Breast epithelium (tissue), 3 donors: ENCODE data around the gene CFAP100.

ENCODE experiments used
- POLR2A ChIP-seq: fragments of 450-650 bp; IDR thresholded peaks from one replicate; pipeline ENCODE4 v1.6.1; 2016; ENCODE audit warnings: antibody characterized with exemption, mild to moderate bottlenecking, moderate library complexity
- POLR2AphosphoS5 ChIP-seq, 3 donors: sonication (generic); formaldehyde crosslinking; IDR thresholded peaks; one replicate each; pipeline ENCODE4 v1.6.1; 2017; ENCODE audit warnings: antibody characterized with exemption in 3 of 3
- TF ChIP-seq, protein P1 (sequence below), 3 donors: fragments of 450-650 bp; IDR thresholded peaks; one replicate each; pipeline ENCODE4 v1.5.1; 2016 to 2017; ENCODE audit warnings: antibody characterized with exemption in 3 of 3, mild to moderate bottlenecking in 3 of 3, moderate library complexity in 3 of 3

DNA sequence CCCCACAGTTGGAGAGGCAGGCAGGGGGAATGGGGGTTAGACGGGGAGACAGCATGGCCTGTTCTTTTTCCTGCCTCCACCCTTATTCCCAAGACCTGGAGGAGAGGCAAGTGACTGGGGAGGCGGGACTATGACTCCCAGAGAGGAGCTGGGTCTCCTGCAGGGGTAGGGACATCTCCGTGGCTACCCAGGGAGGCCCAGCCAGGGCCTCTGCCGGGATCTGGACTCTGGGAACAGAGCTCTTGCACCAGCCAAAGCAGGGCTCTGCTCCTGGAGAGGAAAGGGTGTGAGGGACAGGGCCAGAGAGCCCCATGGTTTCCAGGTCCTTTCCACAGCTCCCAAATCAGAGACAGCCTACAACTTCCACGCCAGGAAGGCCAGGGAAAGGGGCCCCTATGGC, 22.8 kb downstream of the CFAP100 start:
- TF ChIP-seq POLR2AphosphoS5 (IDR thresholded peaks at IDR 0.05) (no peak), POLR2A (no peak)
- TF ChIP-seq, protein P1, sequence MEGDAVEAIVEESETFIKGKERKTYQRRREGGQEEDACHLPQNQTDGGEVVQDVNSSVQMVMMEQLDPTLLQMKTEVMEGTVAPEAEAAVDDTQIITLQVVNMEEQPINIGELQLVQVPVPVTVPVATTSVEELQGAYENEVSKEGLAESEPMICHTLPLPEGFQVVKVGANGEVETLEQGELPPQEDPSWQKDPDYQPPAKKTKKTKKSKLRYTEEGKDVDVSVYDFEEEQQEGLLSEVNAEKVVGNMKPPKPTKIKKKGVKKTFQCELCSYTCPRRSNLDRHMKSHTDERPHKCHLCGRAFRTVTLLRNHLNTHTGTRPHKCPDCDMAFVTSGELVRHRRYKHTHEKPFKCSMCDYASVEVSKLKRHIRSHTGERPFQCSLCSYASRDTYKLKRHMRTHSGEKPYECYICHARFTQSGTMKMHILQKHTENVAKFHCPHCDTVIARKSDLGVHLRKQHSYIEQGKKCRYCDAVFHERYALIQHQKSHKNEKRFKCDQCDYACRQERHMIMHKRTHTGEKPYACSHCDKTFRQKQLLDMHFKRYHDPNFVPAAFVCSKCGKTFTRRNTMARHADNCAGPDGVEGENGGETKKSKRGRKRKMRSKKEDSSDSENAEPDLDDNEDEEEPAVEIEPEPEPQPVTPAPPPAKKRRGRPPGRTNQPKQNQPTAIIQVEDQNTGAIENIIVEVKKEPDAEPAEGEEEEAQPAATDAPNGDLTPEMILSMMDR (IDR thresholded peaks at IDR 0.05): no peak
